Adrenal gland (tissue), 5 donors: ENCODE results near the gene DSG4.

Experiments used
- POLR2A ChIP-seq, 2 donors: fragments of 450-650 bp; IDR thresholded peaks; one replicate each; pipeline ENCODE4 v1.6.1; 2017; ENCODE audit warnings: antibody characterized with exemption in 2 of 2, mild to moderate bottlenecking in 2 of 2, moderate library complexity in 1 of 2
- TF ChIP-seq, protein P1 (sequence below), 6 experiments: fragments of 450-650 bp in 4 of 6; fragments of 200-600 bp in 2 of 6; sonication (generic) in 1 of 6; IDR thresholded peaks; 1 replicate in 5 of 6; 2 replicates in 1 of 6; pipeline versions ENCODE4 v1.5.1 to v1.8.0; 2016 to 2021; ENCODE audit warnings: antibody characterized with exemption in 6 of 6, mild to moderate bottlenecking in 2 of 6, moderate library complexity in 1 of 6
- donor health status: DM: no; HTN: no; CAD: no.

DNA sequence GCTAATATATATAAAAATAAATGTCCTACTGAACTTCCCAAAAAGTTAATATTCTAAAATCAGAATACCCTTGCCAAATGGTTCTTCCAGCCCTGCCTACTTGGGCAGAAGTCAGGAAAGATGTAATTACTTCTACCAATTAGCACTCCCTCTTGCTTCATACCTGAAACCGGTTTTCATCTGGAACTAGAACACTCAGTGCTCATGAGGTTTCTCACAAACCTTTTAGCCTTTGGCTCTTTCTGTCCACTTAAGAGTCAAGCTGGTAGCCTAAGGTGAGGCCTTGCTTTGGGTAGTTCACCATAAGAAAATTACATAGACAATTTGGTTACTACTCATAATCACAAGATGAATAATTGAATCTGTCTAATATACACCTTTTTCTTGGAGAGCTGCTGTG lies 75.0 kb downstream of the DSG4 start:
- TF ChIP-seq, protein P1, sequence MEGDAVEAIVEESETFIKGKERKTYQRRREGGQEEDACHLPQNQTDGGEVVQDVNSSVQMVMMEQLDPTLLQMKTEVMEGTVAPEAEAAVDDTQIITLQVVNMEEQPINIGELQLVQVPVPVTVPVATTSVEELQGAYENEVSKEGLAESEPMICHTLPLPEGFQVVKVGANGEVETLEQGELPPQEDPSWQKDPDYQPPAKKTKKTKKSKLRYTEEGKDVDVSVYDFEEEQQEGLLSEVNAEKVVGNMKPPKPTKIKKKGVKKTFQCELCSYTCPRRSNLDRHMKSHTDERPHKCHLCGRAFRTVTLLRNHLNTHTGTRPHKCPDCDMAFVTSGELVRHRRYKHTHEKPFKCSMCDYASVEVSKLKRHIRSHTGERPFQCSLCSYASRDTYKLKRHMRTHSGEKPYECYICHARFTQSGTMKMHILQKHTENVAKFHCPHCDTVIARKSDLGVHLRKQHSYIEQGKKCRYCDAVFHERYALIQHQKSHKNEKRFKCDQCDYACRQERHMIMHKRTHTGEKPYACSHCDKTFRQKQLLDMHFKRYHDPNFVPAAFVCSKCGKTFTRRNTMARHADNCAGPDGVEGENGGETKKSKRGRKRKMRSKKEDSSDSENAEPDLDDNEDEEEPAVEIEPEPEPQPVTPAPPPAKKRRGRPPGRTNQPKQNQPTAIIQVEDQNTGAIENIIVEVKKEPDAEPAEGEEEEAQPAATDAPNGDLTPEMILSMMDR (IDR thresholded peaks at IDR 0.05) = no peak
- no peak for TF ChIP-seq POLR2A (IDR thresholded peaks at IDR 0.05)
